ENCODE results near the gene SPHK2.

Gene SPHK2

DNA sequence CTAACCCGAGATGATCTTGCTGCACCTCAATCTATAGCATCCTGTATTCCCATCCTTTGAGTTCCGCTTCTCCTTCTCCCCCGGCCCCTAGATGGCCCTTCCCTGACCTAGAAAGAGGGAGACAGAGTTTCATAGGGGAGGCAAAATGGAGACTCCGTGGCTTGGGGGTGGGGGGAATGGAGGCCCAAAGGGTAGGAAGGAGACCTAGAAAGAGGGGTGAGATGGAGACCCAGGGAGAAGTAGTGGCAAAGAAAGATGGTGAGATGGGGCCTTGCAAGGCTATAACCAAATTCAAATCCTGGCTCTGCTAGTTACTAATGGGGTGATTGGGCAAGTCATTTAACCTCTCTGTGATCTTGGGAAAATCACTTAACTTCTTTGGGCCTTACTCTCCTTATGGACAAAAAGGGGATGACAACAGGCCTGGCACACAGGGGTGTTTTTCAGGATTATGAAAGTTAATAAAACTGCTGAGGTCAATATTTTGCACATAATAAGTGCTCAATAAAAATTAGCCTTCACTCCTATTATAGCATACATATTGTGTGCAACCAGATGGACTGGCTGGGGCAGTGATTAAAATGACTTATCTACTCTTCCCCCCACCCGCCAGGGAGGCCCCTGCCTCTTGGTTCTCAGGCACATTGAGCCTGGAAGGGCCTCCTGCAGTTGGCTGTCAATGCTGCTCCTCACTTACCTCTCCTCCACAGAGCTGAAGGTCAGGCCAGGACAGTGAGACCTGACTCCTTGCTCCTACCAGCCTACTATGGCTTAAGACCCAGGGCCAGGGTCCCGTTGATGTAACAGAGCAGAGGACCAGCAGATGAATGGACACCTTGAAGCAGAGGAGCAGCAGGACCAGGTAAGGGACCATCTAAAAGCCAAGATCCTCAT, 633 bp downstream of the SPHK2 start:
- TF ChIP-seq TAF1 (IDR thresholded peaks at IDR 0.05; ENCODE audit: low read depth, low read length), result 0 out of 2 replicates have a peak, but pooled peaks have one; percentile 18
- no peak for TF ChIP-seq POLR2A (IDR thresholded peaks at IDR 0.05; ENCODE audit: low read depth, low read length)
- peak; percentile 28 for FAIRE-seq

DNA sequence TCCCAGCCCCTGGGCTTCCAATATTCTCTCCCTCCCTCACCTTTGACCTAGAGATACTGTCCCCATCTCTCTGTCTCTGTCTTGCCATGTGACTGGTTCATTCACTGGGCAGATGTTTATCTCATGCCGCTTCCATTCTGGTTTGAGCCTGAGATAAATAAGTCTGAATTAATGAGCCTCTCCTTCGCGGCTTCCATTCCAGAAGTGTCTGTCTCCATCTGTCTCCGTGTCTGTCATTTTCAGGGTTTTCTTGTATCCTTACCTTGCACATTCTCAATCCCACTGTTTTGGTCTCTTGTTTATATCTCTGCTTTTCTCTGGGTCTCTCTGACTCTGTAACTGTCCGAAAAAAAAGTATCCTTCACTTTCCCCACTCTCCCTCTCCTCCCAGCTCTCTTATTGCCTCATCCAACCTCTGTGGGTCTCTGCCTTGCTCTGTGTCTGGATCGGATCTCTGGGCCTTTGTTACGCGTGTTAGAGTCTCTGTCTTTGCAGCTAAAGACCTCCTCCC, 4.3 kb downstream of the SPHK2 start:
- no peak for TF ChIP-seq POLR2A (IDR thresholded peaks at IDR 0.05; ENCODE audit: low read depth, low read length)
- TF ChIP-seq TAF1 (IDR thresholded peaks at IDR 0.05; ENCODE audit: low read depth, low read length), result no peak
- DNase-seq (ENCODE audit: insufficient read length, low spot score), result no peak
- FAIRE-seq, result peak; percentile 28

More for the DNA sequence above, 633 bp downstream of the SPHK2 start:
- no peak for DNase-seq (ENCODE audit: insufficient read length, low spot score)

DNA sequence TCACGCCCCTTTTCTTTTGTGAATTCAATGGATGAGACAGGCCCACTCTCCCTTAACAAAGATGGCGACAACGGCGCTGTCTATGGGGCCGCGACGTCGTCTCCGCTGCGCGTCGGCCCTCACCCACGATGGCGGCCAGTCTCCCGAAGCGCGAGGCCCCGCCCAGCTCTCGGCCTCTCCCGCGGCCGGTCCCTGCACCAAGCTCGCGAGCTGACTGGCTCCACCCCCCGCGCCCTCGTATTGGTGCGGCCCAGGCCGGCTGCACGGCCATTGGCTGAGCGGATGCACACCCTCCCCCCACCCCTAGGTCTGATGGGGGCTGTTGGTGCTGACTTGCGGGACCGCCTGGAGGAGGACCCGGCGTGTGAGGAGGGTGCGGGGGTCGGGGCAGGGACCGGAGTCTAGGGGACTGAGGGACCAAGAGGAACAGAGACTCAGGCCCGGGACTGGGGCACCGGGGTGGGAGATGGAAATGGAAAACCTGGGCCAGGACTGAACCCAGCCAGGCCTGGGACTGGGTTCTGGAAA, 4.8 kb downstream of the SPHK2 start:
- FAIRE-seq (peak; percentile 99), DNase-seq (ENCODE audit: insufficient read length, low spot score) (peak; percentile 98)
- TF ChIP-seq POLR2A (IDR thresholded peaks at IDR 0.05; ENCODE audit: low read depth, low read length), result peak; percentile 55; the same call in 1 of the 2 replicates
- TF ChIP-seq POLR2AphosphoS5 (IDR thresholded peaks at IDR 0.05; ENCODE audit: low read depth, low read length), result peak; percentile 54; the same call in 1 of the 2 replicates
- no peak for TF ChIP-seq TAF1 (IDR thresholded peaks at IDR 0.05; ENCODE audit: low read depth, low read length)

DNA sequence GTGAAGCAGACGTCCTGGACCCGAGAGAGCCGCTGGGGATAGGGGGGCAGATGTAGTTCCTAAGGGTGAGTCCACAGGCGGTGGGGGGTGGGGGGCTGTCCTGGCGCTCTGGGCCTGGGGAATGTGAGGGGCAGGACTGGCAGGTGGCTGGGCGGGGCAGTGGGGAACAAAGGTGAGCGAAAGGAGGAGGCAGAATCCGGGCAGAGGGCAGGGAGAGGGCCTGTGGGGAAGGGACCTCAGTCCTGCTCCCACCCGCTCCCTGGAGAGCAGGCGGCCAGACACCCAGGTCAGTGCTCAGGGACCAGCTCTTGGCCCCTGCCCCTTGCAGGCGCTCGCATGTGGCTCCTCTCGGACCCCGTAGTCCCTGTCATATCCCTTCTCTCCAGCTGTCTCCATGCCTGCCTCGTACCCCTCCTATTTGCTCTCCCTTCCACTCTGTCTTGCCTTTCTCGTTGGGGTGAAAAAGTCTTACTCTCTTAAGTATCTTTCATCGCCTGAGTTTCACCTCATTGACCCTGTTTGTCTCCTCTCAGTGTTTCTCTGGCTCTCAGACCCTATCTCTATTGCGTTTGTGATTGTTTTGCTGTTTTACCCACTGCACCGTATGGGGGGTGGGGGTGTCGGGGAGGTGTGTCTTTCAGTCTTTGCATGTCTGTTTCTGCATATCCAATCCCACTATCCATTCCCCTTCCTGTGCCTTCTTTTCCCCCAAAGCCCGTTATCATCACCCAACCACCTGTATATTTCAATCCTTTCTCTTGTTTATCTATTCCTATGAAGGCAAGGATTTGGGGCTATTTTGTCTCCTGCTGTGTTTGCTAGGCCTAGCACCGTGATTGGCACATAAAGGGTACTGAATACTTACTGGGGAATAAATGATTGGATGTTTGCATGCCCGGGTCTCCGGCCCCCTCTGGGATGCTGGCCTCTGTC, 5.8 kb downstream of the SPHK2 start:
- no peak for TF ChIP-seq PAX5 (IDR thresholded peaks at IDR 0.05; ENCODE audit: insufficient read depth, low read length, severe bottlenecking)
- TF ChIP-seq POU2F2 (IDR thresholded peaks at IDR 0.05; ENCODE audit: low read depth, low read length), result no peak
- TF ChIP-seq SPI1 (IDR thresholded peaks at IDR 0.05; ENCODE audit: low read depth, low read length), result no peak
- no peak for TF ChIP-seq POLR2A (IDR thresholded peaks at IDR 0.05; ENCODE audit: low read depth, low read length)
- TF ChIP-seq TAF1 (IDR thresholded peaks at IDR 0.05; ENCODE audit: low read depth, low read length), result no peak
- TF ChIP-seq POLR2AphosphoS5 (IDR thresholded peaks at IDR 0.05; ENCODE audit: low read depth, low read length), result no peak
- FAIRE-seq (no peak), DNase-seq (ENCODE audit: insufficient read length, low spot score) (no peak)

DNA sequence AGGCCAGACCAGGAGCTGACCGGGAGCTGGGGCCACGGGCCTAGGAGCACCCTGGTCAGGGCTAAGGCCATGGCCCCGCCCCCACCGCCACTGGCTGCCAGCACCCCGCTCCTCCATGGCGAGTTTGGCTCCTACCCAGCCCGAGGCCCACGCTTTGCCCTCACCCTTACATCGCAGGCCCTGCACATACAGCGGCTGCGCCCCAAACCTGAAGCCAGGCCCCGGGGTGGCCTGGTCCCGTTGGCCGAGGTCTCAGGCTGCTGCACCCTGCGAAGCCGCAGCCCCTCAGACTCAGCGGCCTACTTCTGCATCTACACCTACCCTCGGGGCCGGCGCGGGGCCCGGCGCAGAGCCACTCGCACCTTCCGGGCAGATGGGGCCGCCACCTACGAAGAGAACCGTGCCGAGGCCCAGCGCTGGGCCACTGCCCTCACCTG, 6.6 kb downstream of the SPHK2 start:
- no peak for FAIRE-seq
- TF ChIP-seq SPI1 (IDR thresholded peaks at IDR 0.05; ENCODE audit: low read depth, low read length) (no peak), POLR2A (IDR thresholded peaks at IDR 0.05; ENCODE audit: low read depth, low read length) (no peak), PAX5 (IDR thresholded peaks at IDR 0.05; ENCODE audit: insufficient read depth, low read length, severe bottlenecking) (no peak), POLR2AphosphoS5 (IDR thresholded peaks at IDR 0.05; ENCODE audit: low read depth, low read length) (no peak), TAF1 (IDR thresholded peaks at IDR 0.05; ENCODE audit: low read depth, low read length) (no peak), POU2F2 (IDR thresholded peaks at IDR 0.05; ENCODE audit: low read depth, low read length) (no peak)

DNA sequence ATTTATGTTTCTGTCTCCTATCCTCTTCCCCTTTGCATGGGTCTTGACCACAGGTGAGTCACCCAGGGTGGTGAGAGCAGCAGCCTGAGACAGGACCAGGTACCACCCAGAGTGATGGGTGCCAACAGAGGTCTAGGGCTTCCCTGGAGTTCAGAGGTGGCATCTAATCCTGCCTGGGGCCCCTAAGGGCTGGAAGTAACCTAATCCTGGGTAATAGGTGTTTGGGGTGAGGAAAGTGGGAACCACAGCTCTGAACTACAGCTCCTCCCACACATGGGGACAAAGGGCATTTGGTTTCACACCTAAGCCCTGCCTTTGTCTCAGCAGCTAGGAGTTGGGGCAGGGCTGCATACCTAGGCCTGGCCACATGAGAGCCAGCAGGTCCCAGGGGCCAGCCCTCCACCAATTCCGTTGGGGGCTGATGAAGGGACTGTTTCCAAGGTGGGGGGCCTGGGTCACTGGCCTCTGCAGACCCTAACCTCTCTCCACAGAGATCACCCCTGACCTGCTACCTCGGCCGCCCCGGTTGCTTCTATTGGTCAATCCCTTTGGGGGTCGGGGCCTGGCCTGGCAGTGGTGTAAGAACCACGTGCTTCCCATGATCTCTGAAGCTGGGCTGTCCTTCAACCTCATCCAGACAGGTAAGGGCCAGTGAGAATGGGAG, 8.0 kb downstream of the SPHK2 start:
- no peak for FAIRE-seq
- no peak for DNase-seq (ENCODE audit: insufficient read length, low spot score)
- no peak for TF ChIP-seq POLR2A (IDR thresholded peaks at IDR 0.05; ENCODE audit: low read depth, low read length)
- TF ChIP-seq PAX5 (IDR thresholded peaks at IDR 0.05; ENCODE audit: insufficient read depth, low read length, severe bottlenecking), result no peak
- TF ChIP-seq TAF1 (IDR thresholded peaks at IDR 0.05; ENCODE audit: low read depth, low read length), result no peak
- no peak for TF ChIP-seq POU2F2 (IDR thresholded peaks at IDR 0.05; ENCODE audit: low read depth, low read length)
- TF ChIP-seq POLR2AphosphoS5 (IDR thresholded peaks at IDR 0.05; ENCODE audit: low read depth, low read length), result no peak; the same call in 1 of the 2 replicates
- TF ChIP-seq SPI1 (IDR thresholded peaks at IDR 0.05; ENCODE audit: low read depth, low read length), result no peak

More for the DNA sequence above, 6.6 kb downstream of the SPHK2 start:
- no peak for DNase-seq (ENCODE audit: insufficient read length, low spot score)

DNA sequence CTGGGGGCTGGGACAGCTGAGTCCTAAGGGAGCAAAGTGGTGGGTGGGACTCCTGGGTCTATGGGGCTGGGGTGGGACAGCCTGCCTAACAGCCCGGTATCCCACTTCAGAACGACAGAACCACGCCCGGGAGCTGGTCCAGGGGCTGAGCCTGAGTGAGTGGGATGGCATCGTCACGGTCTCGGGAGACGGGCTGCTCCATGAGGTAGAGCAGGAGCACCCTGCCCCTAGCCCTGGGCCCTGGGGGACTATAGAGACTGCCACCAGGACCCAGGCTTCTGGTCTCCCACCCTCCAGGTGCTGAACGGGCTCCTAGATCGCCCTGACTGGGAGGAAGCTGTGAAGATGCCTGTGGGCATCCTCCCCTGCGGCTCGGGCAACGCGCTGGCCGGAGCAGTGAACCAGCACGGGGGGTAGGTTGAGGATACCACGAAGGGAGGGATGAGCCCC, 8.6 kb downstream of the SPHK2 start:
- FAIRE-seq (no peak), DNase-seq (ENCODE audit: insufficient read length, low spot score) (no peak)
- TF ChIP-seq POLR2AphosphoS5 (IDR thresholded peaks at IDR 0.05; ENCODE audit: low read depth, low read length) (no peak), POLR2A (IDR thresholded peaks at IDR 0.05; ENCODE audit: low read depth, low read length) (no peak), TAF1 (IDR thresholded peaks at IDR 0.05; ENCODE audit: low read depth, low read length) (no peak), POU2F2 (IDR thresholded peaks at IDR 0.05; ENCODE audit: low read depth, low read length) (no peak), SPI1 (IDR thresholded peaks at IDR 0.05; ENCODE audit: low read depth, low read length) (no peak), PAX5 (IDR thresholded peaks at IDR 0.05; ENCODE audit: insufficient read depth, low read length, severe bottlenecking) (no peak)

DNA sequence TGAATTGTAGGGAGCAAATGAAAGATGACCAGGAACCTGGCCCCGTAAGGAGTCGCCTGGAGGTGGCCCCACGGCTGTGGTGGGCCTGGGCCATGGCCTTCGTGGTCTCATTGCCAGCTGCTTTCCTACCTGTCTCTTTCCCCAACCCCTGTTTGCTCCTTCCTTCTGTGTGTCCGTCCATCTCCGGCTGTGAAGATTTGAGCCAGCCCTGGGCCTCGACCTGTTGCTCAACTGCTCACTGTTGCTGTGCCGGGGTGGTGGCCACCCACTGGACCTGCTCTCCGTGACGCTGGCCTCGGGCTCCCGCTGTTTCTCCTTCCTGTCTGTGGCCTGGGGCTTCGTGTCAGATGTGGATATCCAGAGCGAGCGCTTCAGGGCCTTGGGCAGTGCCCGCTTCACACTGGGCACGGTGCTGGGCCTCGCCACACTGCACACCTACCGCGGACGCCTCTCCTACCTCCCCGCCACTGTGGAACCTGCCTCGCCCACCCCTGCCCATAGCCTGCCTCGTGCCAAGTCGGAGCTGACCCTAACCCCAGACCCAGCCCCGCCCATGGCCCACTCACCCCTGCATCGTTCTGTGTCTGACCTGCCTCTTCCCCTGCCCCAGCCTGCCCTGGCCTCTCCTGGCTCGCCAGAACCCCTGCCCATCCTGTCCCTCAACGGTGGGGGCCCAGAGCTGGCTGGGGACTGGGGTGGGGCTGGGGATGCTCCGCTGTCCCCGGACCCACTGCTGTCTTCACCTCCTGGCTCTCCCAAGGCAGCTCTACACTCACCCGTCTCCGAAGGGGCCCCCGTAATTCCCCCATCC, 9.4 kb downstream of the SPHK2 start:
- TF ChIP-seq SPI1 (IDR thresholded peaks at IDR 0.05; ENCODE audit: low read depth, low read length) (no peak), POLR2A (IDR thresholded peaks at IDR 0.05; ENCODE audit: low read depth, low read length) (no peak), PAX5 (IDR thresholded peaks at IDR 0.05; ENCODE audit: insufficient read depth, low read length, severe bottlenecking) (no peak), POLR2AphosphoS5 (IDR thresholded peaks at IDR 0.05; ENCODE audit: low read depth, low read length) (no peak), TAF1 (IDR thresholded peaks at IDR 0.05; ENCODE audit: low read depth, low read length) (no peak), POU2F2 (IDR thresholded peaks at IDR 0.05; ENCODE audit: low read depth, low read length) (no peak)
- FAIRE-seq (no peak), DNase-seq (ENCODE audit: insufficient read length, low spot score) (no peak)
